Body of pancreas (tissue), 4 donors: Measurements from ENCODE around the gene PHTF1.

Experiments
- CTCF ChIP-seq, 7 experiments: fragments of 450-650 bp in 4 of 7; fragments of 200-600 bp in 3 of 7; sonication (generic) in 3 of 7; IDR thresholded peaks; one replicate each; pipeline ENCODE4 v1.5.1; 2016 to 2019; ENCODE audit warnings: antibody characterized with exemption in 7 of 7
- POLR2A ChIP-seq, 3 donors: fragments of 450-650 bp; IDR thresholded peaks; one replicate each; pipeline ENCODE4 v1.6.1; 2016; ENCODE audit warnings: antibody characterized with exemption in 3 of 3, mild to moderate bottlenecking in 2 of 3

GRCh38 chr1:113662101-113662500 lies 97.2 kb downstream of the PHTF1 start:
- no peak for TF ChIP-seq CTCF (IDR thresholded peaks at IDR 0.05)
- no peak for TF ChIP-seq POLR2A (IDR thresholded peaks at IDR 0.05)
